Neutrophil (primary cell): ENCODE data around the gene CNTN4.

Source experiments
- H3K27ac ChIP-seq: fragments of 200-600 bp; sonication (generic); 2 replicates; pipeline ENCODE4 v1.5.1; 2016; ENCODE audit warnings: mild to moderate bottlenecking, moderate library complexity
- H3K27me3 ChIP-seq: fragments of 200-600 bp; sonication (generic); 2 replicates; pipeline ENCODE4 v1.6.0; 2016; ENCODE audit warnings: mild to moderate bottlenecking
- H3K36me3 ChIP-seq: fragments of 200-600 bp; sonication (generic); 2 replicates; pipeline ENCODE4 v1.5.1; 2017
- H3K4me1 ChIP-seq, 2 experiments: fragments of 200-600 bp in 1 of 2; sonication (generic) in 1 of 2; 1 replicate in 1 of 2; 2 replicates in 1 of 2; pipeline versions ENCODE4 v1.5.1 to v1.6.1; 2013 to 2016; ENCODE audit warnings: low read depth in 1 of 2, low read length in 1 of 2, mild to moderate bottlenecking in 1 of 2, moderate library complexity in 1 of 2; ENCODE audit not compliant: control insufficient read depth in 1 of 2, insufficient read depth in 1 of 2
- H3K4me3 ChIP-seq, 2 experiments: fragments of 200-600 bp in 1 of 2; sonication (generic) in 1 of 2; 1 replicate in 1 of 2; 2 replicates in 1 of 2; pipeline ENCODE4 v1.5.1; 2013 to 2016; ENCODE audit warnings: low read depth in 1 of 2, low read length in 1 of 2, mild to moderate bottlenecking in 1 of 2, moderate library complexity in 1 of 2
- H3K9me3 ChIP-seq: fragments of 200-600 bp; sonication (generic); 2 replicates; pipeline ENCODE4 v1.5.1; 2016
- CTCF ChIP-seq: fragments of 200-600 bp; sonication (generic); IDR thresholded peaks from 2 replicates; pipeline ENCODE4 v1.5.1; 2016; ENCODE audit warnings: antibody characterized with exemption

The CNTN4 gene

GRCh38 chr3:2206536-2206935, 107.9 kb downstream of the CNTN4 start:
- Histone ChIP-seq H3K27ac (no peak overlapping the region), H3K27me3 (no peaks in the 10 kb centered on the region), H3K36me3 (no peaks in the 10 kb centered on the region), H3K4me1 (no peaks in the 10 kb centered on the region), H3K9me3 (no peaks in the 10 kb centered on the region), H3K4me3 (no peak overlapping the region)
- no peak for TF ChIP-seq CTCF

GRCh38 chr3:2211568-2211967, 112.9 kb downstream of the CNTN4 start:
- Histone ChIP-seq H3K27me3 (no peaks in the 10 kb centered on the region), H3K4me3 (no peak overlapping the region), H3K9me3 (no peaks in the 10 kb centered on the region), H3K27ac (no peak overlapping the region), H3K36me3 (no peaks in the 10 kb centered on the region), H3K4me1 (no peaks in the 10 kb centered on the region)
- TF ChIP-seq CTCF = no peak

GRCh38 chr3:2212206-2212605, 113.5 kb downstream of the CNTN4 start:
- no peaks in the 10 kb centered on the region for H3K27me3 ChIP-seq
- no peaks in the 10 kb centered on the region for H3K9me3 ChIP-seq

GRCh38 chr3:2218375-2218774, 119.7 kb downstream of the CNTN4 start:
- no peaks in the 10 kb centered on the region for H3K27me3 ChIP-seq
- TF ChIP-seq CTCF = no peak
- H3K4me3 ChIP-seq = no peak overlapping the region
- H3K9me3 ChIP-seq = no peaks in the 10 kb centered on the region
- H3K27ac ChIP-seq = no peak overlapping the region
- no peaks in the 10 kb centered on the region for H3K36me3 ChIP-seq
- no peaks in the 10 kb centered on the region for H3K4me1 ChIP-seq

More at GRCh38 chr3:2212206-2212605, 113.5 kb downstream of the CNTN4 start:
- Histone ChIP-seq H3K36me3 (no peaks in the 10 kb centered on the region), H3K4me3 (no peak overlapping the region), H3K27ac (no peak overlapping the region), H3K4me1 (no peaks in the 10 kb centered on the region)
- no peak for TF ChIP-seq CTCF

- no peaks in the 10 kb centered on the region for H3K36me3 ChIP-seq
- H3K27me3 ChIP-seq = no peaks in the 10 kb centered on the region
- no peak for TF ChIP-seq CTCF
- H3K9me3 ChIP-seq = no peaks in the 10 kb centered on the region
- H3K4me3 ChIP-seq = no peak overlapping the region
- no peak overlapping the region for H3K27ac ChIP-seq
- no peaks in the 10 kb centered on the region for H3K4me1 ChIP-seq
Measured at GRCh38 chr3:2218816-2219215, 120.2 kb downstream of the CNTN4 start.

- Histone ChIP-seq H3K27ac (no peak overlapping the region), H3K9me3 (no peaks in the 10 kb centered on the region), H3K27me3 (no peaks in the 10 kb centered on the region), H3K4me3 (no peak overlapping the region), H3K36me3 (no peaks in the 10 kb centered on the region), H3K4me1 (no peaks in the 10 kb centered on the region)
- TF ChIP-seq CTCF = no peak
Measured at GRCh38 chr3:2236203-2236602, 137.5 kb downstream of the CNTN4 start.
